K562 (cell line): Measurements from ENCODE around the gene TNFRSF18. TPM values are rescaled to one million over a fixed set of nuclear protein-coding genes. Genes with fewer than 3 reads are reported as not detected.

Source experiments
- ADNP ChIP-seq: fragments of 200-800 bp; sonication (Bioruptor generic); IDR thresholded peaks from 2 replicates; pipeline ENCODE4 v1.6.1; 2016; ENCODE audit warnings: missing genetic modification characterization, missing compliant biosample characterization
- BRD9 ChIP-seq: fragments of 450-650 bp; IDR thresholded peaks from 2 replicates; pipeline ENCODE4 v1.6.1; 2018; ENCODE audit warnings: low read depth; ENCODE audit not compliant: partially characterized antibody
- CBFB ChIP-seq: sonication (generic); formaldehyde crosslinking; IDR thresholded peaks from 2 replicates; pipeline ENCODE4 v1.4.0; 2020; ENCODE audit warnings: mild to moderate bottlenecking, missing genetic modification reagents
- CBX1 ChIP-seq: sonication (generic); IDR thresholded peaks from 2 replicates; pipeline ENCODE4 v1.6.1; 2016; ENCODE audit warnings: antibody characterized with exemption, low read depth, mild to moderate bottlenecking
- CSDE1 ChIP-seq, 2 experiments: fragments of 450-650 bp; IDR thresholded peaks; 2 replicates each; pipeline ENCODE4 v1.6.1; 2016; ENCODE audit warnings: mild to moderate bottlenecking in 1 of 2
- DNMT1 ChIP-seq: fragments of 450-650 bp; IDR thresholded peaks from 2 replicates; pipeline ENCODE4 v1.6.1; 2016; ENCODE audit warnings: antibody characterized with exemption, mild to moderate bottlenecking
- ELF4 ChIP-seq: fragments of 450-650 bp; formaldehyde crosslinking; IDR thresholded peaks from 2 replicates; pipeline ENCODE4 v1.4.0; 2022; ENCODE audit warnings: missing genetic modification characterization
- KDM1A ChIP-seq, 2 experiments: fragments of 450-650 bp; IDR thresholded peaks; 2 replicates each; pipeline ENCODE4 v1.6.1; 2016; ENCODE audit warnings: mild to moderate bottlenecking in 2 of 2
- MBD2 ChIP-seq: sonication (generic); IDR thresholded peaks from 2 replicates; pipeline ENCODE4 v1.6.1; 2016; ENCODE audit warnings: low read depth, borderline replicate concordance
- MXI1 ChIP-seq: IDR thresholded peaks from 2 replicates; pipeline ENCODE4 v1.6.1; 2011; ENCODE audit warnings: low read depth, mild to moderate bottlenecking, improper control_type of control experiment, low read length
- POLR2AphosphoS2 ChIP-seq: IDR thresholded peaks from 2 replicates; pipeline ENCODE4 v1.6.1; 2012; ENCODE audit warnings: low read length, improper control_type of control experiment
- RNF2 ChIP-seq: sonication (generic); IDR thresholded peaks from 2 replicates; pipeline ENCODE4 v1.6.1; 2016
- SIN3B ChIP-seq: fragments of 450-650 bp; IDR thresholded peaks from 2 replicates; pipeline ENCODE4 v1.6.1; 2017; ENCODE audit warnings: low read depth, mild to moderate bottlenecking, moderate library complexity
- TGIF2 ChIP-seq: sonication (generic); formaldehyde crosslinking; IDR thresholded peaks from 2 replicates; pipeline ENCODE4 v1.8.1; 2022; ENCODE audit warnings: mild to moderate bottlenecking, missing genetic modification reagents, moderate library complexity
- ZNF324 ChIP-seq: fragments of 250-450 bp; sonication (Bioruptor Pico); IDR thresholded peaks from 2 replicates; pipeline ENCODE4 v1.4.0; 2020; ENCODE audit warnings: mild to moderate bottlenecking
- ZNF384 ChIP-seq: IDR thresholded peaks from 2 replicates; pipeline ENCODE4 v1.6.1; 2012; ENCODE audit warnings: low read depth, low read length, improper control_type of control experiment
- ZNF785 ChIP-seq: fragments of 250-450 bp; sonication (Bioruptor Pico); IDR thresholded peaks from 2 replicates; pipeline ENCODE4 v1.4.0; 2020; ENCODE audit warnings: mild to moderate bottlenecking
- polyA plus RNA-seq, 8 experiments: library from polyadenylated mRNA; depleted of rRNA in 4 of 8; stranded (reverse) in 5 of 8; unstranded in 3 of 8; fragments of >200 nt; fragmentation: Nextera tagmentation in 2 of 8; fragmentation: Illumina TruSeq in 1 of 8; extraction: Ambion mirVana in 2 of 8; extraction: Trizol in 1 of 8; gene quantifications; 2 replicates each; pipeline versions ENCODE4 v1.2.1 to v1.2.3, GENCODE V29; 2011 to 2014; ENCODE audit warnings: inconsistent platforms in 1 of 8, missing spikeins in 1 of 8
- total RNA-seq, 7 experiments: library from RNA; depleted of rRNA in 6 of 7; stranded (reverse); fragments of >200 nt in 6 of 7; fragmentation: Illumina TruSeq in 2 of 7; extraction: Trizol in 2 of 7; gene quantifications; 2 replicates each; pipeline versions ENCODE4 v1.2.1 to v1.2.3, GENCODE V29; 2011 to 2021; ENCODE audit warnings: low replicate concordance in 1 of 7
- TF ChIP-seq, protein P1 (sequence below): fragments of 450-650 bp; IDR thresholded peaks from 2 replicates; pipeline ENCODE4 v1.7.0; 2016; ENCODE audit warnings: borderline replicate concordance
- TF ChIP-seq, protein P2 (sequence below): fragments of 450-650 bp; IDR thresholded peaks from 2 replicates; pipeline ENCODE4 v1.6.1; 2016; ENCODE audit warnings: antibody characterized with exemption
- TF ChIP-seq, protein P3 (sequence below): fragments of 450-650 bp; formaldehyde crosslinking; IDR thresholded peaks from 2 replicates; pipeline ENCODE4 v1.4.0; 2022; ENCODE audit warnings: mild to moderate bottlenecking, moderate library complexity
- TF ChIP-seq, protein P4 (sequence below): sonication (generic); formaldehyde crosslinking; IDR thresholded peaks from 2 replicates; pipeline ENCODE4 v1.4.0; 2020; ENCODE audit warnings: mild to moderate bottlenecking, missing genetic modification reagents
- TF ChIP-seq, protein P5 (sequence below): IDR thresholded peaks from 3 replicates; pipeline ENCODE4 v1.6.1; 2011; ENCODE audit warnings: borderline replicate concordance, mild to moderate bottlenecking; ENCODE audit not compliant: insufficient read length, insufficient read depth

Gene TNFRSF18
- total and polyA plus RNA-seq, 9 of the 15 experiments (the other 6 are each of a cell fraction or from before 2014, with no cell fraction given), result 0.24 to 0.27 TPM; not detected in 7

DNA sequence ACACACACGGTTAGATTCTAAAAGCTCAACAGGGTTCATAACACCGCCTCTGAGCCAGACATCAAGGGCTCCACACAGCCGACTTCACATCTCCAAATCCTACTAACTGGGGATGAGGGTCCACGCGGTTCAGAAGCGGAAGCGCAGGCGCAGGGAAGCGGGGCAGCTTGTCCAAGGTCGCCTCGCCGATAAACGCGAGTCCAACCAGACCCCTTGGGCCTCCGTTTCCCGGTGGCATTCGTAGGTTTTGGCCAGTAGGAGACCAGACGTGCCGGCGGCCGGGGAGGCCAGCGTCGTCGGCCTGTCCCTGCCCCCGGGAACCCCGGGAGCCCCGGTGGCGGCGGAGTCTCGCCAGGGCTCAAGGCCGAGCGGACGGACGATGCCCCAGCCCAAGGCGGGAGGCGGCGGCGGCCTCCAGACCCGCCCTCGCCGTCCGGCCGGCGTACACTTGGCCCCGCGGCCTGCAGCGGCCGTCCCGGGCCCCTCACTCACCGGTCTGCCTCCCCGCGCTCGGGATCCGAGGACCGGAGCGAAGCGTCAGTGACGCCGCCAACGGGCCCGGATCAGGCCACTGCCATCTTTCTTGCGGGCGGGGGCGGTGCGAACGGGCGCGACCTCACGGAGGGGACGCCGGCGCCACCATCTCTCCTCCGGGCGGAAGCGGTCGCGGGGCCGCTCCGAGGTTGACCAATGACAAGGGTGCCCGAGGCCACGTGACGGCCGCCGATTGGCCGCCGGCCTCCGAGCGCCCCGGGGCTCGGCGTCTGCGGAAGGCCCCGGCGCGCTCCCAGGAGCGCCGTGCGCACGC lies 25.2 kb upstream of the TNFRSF18 start, which contains the start of gene SDF4 (continued):
- TF ChIP-seq DNMT1 (no peak), ZNF384 (no peak), ADNP (tag) (no peak), BRD9 (no peak), SIN3B (peak; percentile 90), MXI1 (0 out of 2 replicates have a peak, but pooled peaks have one; percentile 33), CBFB (CRISPR knock-in tag) (no peak), MBD2 (peak; percentile 82), CBX1 (peak; percentile 87; the same call in 1 of the 2 replicates), POLR2AphosphoS2 (no peak), ELF4 (peak; percentile 85), TGIF2 (CRISPR knock-in tag) (peak; percentile 14; the same call in 1 of the 2 replicates), RNF2 (no peak), CSDE1 (IDR thresholded peaks at IDR 0.05) (peak in 1 of 2 experiments; percentile 75; a peak in 2 of 4 replicates), KDM1A (IDR thresholded peaks at IDR 0.05) (no peak), ZNF324 (CRISPR knock-in tag) (no peak), ZNF785 (CRISPR knock-in tag) (no peak)
- TF ChIP-seq, protein P1, sequence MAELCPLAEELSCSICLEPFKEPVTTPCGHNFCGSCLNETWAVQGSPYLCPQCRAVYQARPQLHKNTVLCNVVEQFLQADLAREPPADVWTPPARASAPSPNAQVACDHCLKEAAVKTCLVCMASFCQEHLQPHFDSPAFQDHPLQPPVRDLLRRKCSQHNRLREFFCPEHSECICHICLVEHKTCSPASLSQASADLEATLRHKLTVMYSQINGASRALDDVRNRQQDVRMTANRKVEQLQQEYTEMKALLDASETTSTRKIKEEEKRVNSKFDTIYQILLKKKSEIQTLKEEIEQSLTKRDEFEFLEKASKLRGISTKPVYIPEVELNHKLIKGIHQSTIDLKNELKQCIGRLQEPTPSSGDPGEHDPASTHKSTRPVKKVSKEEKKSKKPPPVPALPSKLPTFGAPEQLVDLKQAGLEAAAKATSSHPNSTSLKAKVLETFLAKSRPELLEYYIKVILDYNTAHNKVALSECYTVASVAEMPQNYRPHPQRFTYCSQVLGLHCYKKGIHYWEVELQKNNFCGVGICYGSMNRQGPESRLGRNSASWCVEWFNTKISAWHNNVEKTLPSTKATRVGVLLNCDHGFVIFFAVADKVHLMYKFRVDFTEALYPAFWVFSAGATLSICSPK, result no peak
- TF ChIP-seq, protein P2, sequence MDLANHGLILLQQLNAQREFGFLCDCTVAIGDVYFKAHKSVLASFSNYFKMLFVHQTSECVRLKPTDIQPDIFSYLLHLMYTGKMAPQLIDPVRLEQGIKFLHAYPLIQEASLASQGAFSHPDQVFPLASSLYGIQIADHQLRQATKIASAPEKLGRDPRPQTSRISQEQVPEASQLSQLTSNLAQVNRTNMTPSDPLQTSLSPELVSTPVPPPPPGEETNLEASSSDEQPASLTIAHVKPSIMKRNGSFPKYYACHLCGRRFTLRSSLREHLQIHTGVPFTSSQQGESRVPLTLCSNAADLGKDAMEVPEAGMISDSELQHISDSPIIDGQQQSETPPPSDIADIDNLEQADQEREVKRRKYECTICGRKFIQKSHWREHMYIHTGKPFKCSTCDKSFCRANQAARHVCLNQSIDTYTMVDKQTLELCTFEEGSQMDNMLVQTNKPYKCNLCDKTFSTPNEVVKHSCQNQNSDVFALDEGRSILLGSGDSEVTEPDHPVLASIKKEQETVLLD, result no peak
- TF ChIP-seq, protein P3, sequence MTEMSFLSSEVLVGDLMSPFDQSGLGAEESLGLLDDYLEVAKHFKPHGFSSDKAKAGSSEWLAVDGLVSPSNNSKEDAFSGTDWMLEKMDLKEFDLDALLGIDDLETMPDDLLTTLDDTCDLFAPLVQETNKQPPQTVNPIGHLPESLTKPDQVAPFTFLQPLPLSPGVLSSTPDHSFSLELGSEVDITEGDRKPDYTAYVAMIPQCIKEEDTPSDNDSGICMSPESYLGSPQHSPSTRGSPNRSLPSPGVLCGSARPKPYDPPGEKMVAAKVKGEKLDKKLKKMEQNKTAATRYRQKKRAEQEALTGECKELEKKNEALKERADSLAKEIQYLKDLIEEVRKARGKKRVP (CRISPR knock-in tag), result no peak
- TF ChIP-seq, protein P4, sequence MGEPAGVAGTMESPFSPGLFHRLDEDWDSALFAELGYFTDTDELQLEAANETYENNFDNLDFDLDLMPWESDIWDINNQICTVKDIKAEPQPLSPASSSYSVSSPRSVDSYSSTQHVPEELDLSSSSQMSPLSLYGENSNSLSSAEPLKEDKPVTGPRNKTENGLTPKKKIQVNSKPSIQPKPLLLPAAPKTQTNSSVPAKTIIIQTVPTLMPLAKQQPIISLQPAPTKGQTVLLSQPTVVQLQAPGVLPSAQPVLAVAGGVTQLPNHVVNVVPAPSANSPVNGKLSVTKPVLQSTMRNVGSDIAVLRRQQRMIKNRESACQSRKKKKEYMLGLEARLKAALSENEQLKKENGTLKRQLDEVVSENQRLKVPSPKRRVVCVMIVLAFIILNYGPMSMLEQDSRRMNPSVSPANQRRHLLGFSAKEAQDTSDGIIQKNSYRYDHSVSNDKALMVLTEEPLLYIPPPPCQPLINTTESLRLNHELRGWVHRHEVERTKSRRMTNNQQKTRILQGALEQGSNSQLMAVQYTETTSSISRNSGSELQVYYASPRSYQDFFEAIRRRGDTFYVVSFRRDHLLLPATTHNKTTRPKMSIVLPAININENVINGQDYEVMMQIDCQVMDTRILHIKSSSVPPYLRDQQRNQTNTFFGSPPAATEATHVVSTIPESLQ, result peak; percentile 56; the same call in 1 of the 2 replicates
- TF ChIP-seq, protein P5, sequence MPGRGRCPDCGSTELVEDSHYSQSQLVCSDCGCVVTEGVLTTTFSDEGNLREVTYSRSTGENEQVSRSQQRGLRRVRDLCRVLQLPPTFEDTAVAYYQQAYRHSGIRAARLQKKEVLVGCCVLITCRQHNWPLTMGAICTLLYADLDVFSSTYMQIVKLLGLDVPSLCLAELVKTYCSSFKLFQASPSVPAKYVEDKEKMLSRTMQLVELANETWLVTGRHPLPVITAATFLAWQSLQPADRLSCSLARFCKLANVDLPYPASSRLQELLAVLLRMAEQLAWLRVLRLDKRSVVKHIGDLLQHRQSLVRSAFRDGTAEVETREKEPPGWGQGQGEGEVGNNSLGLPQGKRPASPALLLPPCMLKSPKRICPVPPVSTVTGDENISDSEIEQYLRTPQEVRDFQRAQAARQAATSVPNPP, result no peak
